HEK293T (cell line): ENCODE data around the gene MGAT4A.

Source experiments
- BHLHE40 ChIP-seq: fragments of 450-650 bp; IDR thresholded peaks from 2 replicates; pipeline ENCODE4 v1.6.1; 2016; ENCODE audit warnings: mild to moderate bottlenecking, moderate library complexity, borderline replicate concordance
- SUZ12 ChIP-seq: fragments of 450-650 bp; IDR thresholded peaks from 2 replicates; pipeline ENCODE4 v1.6.1; 2016; ENCODE audit warnings: mild to moderate bottlenecking

DNA sequence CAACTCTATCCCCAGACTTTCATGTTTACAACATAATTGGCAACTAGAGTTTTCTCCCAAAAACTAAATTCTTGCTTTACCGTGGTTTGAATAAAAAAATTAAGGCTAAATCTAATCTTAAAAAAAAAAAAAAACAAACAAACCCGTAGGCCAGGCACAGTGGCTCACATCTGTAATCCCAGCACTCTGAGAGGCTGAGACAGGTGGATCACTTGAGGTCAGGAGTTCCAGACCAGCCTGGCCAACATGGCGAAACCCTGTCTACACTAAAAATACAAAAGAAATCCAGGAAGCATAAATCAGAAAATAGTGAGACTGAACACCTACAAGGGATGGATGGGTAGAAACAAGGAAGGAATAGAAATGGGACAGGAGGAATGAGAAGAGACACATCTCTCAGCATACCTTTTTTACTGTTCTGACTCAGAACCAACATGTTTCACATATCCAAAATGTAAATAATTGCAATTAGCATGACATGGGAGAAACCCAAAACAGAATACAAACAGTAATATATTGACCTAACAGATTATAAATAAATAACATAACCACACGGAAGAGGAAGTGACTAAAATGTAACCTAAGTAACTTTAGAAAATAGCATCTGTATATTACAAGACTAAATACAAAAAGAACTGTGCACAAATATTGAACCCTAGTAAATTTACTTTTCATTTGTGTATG is 17.5 kb downstream of the MGAT4A start:
- TF ChIP-seq BHLHE40, result no peak
- TF ChIP-seq SUZ12, result no peak
